ENCODE results near the gene TRIM5.

TRIM5 gene

DNA sequence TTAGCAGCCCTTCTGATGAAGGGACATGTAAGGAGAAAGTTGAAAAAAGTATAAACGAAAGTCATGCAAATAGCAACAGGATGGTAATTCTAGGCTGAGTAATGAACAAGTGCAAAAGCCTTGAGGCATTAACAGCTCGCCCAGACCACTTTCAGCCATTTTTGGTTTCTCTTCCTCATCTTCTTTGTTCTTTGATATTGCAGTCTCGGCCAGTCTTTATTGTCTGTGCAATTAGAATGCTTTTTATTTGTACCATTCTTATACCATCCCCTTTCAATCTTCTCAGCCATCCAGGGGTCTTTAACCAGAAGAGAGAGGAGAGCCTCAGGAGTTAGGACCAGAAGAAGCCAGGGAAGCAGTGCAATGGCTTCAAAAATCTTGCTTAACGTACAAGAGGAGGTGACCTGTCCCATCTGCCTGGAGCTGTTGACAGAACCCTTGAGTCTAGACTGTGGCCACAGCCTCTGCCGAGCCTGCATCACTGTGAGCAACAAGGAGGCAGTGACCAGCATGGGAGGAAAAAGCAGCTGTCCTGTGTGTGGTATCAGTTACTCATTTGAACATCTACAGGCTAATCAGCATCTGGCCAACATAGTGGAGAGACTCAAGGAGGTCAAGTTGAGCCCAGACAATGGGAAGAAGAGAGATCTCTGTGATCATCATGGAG, 52.8 kb downstream of the TRIM5 start:
- in situ Hi-C loops (cut with HindIII; ENCODE audit: low sequenced_read_pairs), result no loop called here
- no peak for DNase-seq (ENCODE audit: low read depth, low spot score)

DNA sequence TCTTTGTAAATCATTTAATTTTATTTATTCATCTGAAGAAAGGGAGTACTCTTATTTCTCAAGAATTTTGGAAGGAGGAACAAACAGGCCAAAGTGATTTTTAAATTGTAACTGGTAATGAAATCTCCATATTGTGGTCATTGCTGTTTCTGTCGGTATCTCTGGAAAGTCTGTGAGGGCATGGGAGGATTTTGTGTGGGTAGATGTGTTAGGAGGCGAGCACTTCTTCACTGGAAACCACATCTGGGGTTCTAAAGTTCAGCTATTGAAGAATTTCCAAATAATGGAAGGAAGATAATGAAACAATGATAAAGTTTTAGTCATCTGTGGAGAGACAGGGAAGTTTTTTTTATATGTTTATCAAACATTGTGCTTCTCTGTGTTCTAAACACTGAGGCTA, 53.5 kb downstream of the TRIM5 start:
- no peak for DNase-seq (ENCODE audit: low read depth, low spot score)
- H3K4me3 ChIP-seq (ENCODE audit: low read depth, low read length), result no peak overlapping the region
- TF ChIP-seq, protein P1, sequence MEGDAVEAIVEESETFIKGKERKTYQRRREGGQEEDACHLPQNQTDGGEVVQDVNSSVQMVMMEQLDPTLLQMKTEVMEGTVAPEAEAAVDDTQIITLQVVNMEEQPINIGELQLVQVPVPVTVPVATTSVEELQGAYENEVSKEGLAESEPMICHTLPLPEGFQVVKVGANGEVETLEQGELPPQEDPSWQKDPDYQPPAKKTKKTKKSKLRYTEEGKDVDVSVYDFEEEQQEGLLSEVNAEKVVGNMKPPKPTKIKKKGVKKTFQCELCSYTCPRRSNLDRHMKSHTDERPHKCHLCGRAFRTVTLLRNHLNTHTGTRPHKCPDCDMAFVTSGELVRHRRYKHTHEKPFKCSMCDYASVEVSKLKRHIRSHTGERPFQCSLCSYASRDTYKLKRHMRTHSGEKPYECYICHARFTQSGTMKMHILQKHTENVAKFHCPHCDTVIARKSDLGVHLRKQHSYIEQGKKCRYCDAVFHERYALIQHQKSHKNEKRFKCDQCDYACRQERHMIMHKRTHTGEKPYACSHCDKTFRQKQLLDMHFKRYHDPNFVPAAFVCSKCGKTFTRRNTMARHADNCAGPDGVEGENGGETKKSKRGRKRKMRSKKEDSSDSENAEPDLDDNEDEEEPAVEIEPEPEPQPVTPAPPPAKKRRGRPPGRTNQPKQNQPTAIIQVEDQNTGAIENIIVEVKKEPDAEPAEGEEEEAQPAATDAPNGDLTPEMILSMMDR (IDR thresholded peaks at IDR 0.05; ENCODE audit: low read depth, low read length), result no peak
- in situ Hi-C loops (cut with HindIII; ENCODE audit: low sequenced_read_pairs), result no loop called here

More for the DNA sequence above, 52.8 kb downstream of the TRIM5 start:
- H3K4me3 ChIP-seq (ENCODE audit: low read depth, low read length), result no peak overlapping the region
- TF ChIP-seq, protein P1 (IDR thresholded peaks at IDR 0.05; ENCODE audit: low read depth, low read length), result no peak

DNA sequence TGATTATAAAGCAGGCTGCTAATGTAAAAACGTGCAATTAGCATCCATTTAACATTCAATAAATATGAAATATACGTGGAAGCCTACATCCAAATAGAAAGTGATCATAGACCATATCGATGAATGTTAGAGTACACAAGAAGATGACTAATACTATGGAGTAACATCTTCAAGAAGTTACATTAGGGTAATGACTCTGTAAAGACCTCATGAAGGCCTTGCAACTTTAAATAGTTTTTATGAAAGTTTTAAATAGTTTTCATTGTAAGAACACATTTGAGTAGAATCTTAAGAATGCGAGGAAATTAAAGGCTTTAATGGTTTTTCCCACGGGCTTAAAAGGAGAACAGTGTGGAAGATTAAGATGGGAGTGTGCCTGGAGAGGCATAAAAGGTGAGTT, 58.7 kb downstream of the TRIM5 start:
- in situ Hi-C loops (cut with HindIII; ENCODE audit: low sequenced_read_pairs), result no loop called here
- TF ChIP-seq, protein P1 (IDR thresholded peaks at IDR 0.05; ENCODE audit: low read depth, low read length), result no peak
- no peak overlapping the region for H3K4me3 ChIP-seq (ENCODE audit: low read depth, low read length)
- DNase-seq (ENCODE audit: low read depth, low spot score), result no peak

DNA sequence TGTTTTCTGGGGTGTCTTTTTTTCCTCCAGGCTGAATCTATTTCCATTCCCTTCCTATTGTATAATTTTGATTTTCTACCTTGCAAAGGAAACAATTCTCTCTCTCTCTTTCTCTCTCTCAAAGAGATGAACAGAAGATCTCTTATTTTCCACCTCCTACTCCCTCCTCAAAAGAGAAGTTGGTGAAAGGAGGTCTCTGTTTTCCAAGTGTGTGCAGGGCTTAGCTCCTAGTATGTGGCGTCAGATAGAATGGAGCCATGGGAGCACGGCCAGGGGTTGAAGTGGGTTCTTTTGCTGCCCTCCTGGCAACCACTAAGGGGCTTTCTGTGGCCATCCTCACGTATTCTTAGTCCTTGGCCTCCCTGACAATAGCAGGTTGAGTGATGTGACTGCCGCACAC, 59.6 kb downstream of the TRIM5 start:
- TF ChIP-seq, protein P1 (IDR thresholded peaks at IDR 0.05; ENCODE audit: low read depth, low read length), result no peak
- peak overlapping the region; percentile 49 for H3K4me3 ChIP-seq (ENCODE audit: low read depth, low read length)
- DNase-seq (ENCODE audit: low read depth, low spot score), result no peak
- in situ Hi-C loops (cut with HindIII; ENCODE audit: low sequenced_read_pairs), result no loop called here

DNA sequence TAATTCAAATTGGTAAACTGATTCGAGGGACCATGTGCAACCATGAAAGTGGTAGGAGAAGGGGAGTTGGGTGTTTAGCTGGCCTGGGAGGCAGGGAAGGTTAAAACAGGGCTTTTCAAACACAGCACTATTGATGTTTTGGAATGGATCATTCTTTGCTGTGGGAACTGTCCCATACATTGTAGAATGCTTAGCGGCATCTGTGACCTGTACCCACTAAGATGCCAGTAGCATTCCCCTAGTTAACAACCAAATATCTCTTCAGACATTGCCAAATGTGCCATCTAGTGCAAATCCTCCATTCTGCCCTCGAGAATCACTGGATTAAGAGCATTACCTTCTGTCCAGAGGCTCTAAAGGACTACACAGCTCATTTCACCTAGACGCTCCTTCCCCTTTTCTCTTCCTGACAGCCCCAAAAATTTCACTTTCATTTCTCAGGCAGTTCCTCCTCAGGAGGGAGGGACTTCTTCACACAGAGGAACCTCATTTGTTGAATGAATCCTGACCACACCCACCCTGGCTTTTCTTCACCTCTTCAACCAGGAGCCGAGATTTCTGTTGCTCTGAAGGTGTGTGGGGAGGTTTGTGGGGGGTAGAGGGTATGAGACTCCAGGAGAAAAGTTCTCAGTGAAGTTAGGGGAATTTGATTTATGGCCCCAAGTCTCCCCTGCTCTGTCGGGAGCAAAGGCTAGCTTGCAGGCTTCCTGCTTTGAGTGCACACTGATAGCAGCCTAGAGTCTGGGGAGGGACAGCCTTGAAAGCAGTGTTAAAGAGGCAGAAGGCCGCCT, 60.2 kb downstream of the TRIM5 start, which contains the start of gene TRIM34:
Gene TRIM34 (plus strand): TSS at position 513 of the 791 bp plus-strand sequence. CDS start 7,331 bp downstream, outside the sequence.
- TF ChIP-seq, protein P1 (IDR thresholded peaks at IDR 0.05; ENCODE audit: low read depth, low read length), result no peak
- in situ Hi-C loops (cut with HindIII; ENCODE audit: low sequenced_read_pairs), result no loop called here
- DNase-seq (ENCODE audit: low read depth, low spot score), result peak; percentile 67
- peak within 1 kb of the TSS; percentile 49 for H3K4me3 ChIP-seq (ENCODE audit: low read depth, low read length)

DNA sequence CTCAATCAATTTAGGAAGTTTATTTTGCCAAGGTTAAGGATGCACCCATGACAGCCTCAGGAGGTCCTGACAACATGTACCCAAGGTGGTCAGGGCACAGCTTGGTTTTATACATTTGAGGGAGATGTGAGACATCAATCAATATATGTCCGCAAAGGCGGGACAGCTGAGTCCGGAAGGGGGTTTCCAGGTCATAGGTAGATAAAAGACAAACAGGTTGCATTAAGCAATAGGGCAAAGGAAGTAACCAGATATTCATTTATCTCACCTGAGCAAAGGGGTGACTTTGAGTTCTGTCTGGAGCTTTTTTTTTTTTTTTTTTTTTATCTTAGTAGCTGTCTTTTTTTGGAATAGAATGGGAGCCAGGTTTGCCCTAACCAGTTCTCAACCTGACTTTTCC, 62.1 kb downstream of the TRIM5 start:
- no peak for DNase-seq (ENCODE audit: low read depth, low spot score)
- H3K4me3 ChIP-seq (ENCODE audit: low read depth, low read length), result no peak overlapping the region
- in situ Hi-C loops (cut with HindIII; ENCODE audit: low sequenced_read_pairs), result no loop called here
- TF ChIP-seq, protein P1 (IDR thresholded peaks at IDR 0.05; ENCODE audit: low read depth, low read length), result no peak

Measured in astrocyte of the spinal cord (primary cell).